Activated CD4-positive, alpha-beta T cell treated with anti-CD3 and anti-CD28 coated beads, Interleukin-2, Interleukin-6, amounts not matched to agents 100 ng/mL and 50 ng/mL, durations not matched to agents 16 hours and 8 hours (primary cell): ENCODE data around the gene COPS3.

Source experiments
- DNase-seq: peaks from one replicate; pipeline ENCODE4 v3.0.0-alpha.2; 2020

COPS3 gene

GRCh38 chr17:17237026-17237799 is 43.8 kb downstream of the COPS3 start, which contains the start of gene FLCN:
TSS of gene FLCN (minus strand) at chr17:17237168. CDS start at chr17:17228137, 9,031 bp downstream.
- peak; percentile 90 for DNase-seq

GRCh38 chr17:17236295-17237025 is 44.6 kb downstream of the COPS3 start:
- peak; percentile 20 for DNase-seq

- no peak for DNase-seq
Measured at GRCh38 chr17:17235212-17236174, 45.6 kb downstream of the COPS3 start.

- DNase-seq: no peak
Measured at GRCh38 chr17:17232303-17232621, 48.8 kb downstream of the COPS3 start.

GRCh38 chr17:17231621-17232302 is 49.3 kb downstream of the COPS3 start:
- DNase-seq: no peak

DNA sequence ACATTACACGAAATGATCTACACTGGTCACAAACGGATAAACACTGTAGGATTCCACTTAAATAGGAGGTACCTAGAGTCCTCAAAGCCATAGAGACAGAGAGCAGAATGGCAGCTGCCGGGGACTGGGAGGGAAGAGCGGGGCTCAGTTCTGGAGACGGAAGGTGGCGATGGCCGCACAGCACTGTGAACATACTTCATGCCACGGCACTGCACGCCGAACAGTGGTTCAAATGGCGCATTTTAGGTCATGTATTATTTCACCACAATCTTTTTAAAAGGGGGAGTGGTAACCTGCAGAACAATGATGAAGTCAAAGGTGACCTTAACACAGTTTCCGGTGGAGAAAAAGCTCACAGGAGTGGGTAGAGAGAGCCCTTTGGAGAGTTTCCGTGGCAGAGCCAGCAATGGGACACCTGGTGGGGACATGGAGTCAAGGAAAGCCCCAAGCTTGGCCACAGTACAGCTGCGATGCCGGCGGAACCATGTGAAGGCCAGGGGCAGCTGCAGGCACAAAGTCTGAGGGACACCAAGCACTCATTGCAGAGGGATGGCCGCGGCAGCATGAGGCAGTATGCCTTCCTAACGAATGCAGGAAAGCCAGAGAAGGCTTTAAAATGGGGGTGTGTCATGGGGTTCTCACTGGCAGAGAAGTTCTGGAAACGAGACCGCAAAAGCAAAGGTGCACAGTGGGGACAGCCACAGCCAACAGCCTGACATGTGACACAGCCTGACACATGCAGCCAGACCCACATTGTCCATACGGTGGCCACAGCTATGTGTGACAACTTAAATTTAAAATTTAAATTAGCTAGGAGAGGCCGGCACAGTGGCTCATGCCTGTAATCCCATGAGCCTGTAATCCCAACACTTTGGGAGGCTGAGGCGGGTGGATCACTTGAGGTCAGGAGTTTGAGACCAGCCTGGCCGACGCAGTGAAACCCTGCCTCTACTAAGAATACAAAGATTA is 51.3 kb downstream of the COPS3 start:
- DNase-seq: no peak

DNA sequence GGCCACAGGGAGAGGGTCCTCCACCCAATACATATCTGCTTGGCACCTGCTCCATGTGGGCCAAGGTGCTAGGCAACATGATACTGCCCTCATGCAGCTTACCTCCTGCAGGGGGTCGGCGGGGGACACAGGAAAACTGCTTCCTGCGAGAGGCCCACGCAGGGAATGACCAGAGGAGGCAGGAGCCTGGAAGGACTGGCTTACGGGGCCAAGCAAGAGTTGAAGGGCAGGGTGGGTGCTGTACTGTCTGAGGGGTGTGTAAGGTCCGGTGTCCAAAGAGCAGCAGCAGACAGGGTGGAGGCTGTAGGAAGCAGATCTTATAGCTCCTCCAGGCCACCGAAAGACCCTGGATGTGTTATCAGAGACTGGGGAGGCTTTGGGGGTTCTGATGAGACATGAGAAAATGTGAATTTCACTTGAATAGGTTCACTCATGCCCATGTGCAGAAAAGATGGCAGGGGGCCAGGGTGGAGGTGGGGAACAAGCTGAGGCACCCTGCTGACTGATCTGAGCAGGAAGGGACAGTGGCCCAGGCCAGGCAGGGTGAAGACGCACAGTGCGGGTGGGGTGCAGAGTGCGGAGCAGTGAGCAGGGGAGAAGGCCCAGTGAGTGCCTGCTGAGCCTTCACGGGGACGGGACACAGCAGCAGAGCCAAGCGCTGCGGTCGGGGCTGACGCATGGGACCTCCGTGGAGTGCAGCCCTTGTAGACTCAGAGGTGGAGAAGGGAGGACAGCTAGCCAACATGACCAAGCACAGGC is 52.3 kb downstream of the COPS3 start:
- DNase-seq: no peak

DNA sequence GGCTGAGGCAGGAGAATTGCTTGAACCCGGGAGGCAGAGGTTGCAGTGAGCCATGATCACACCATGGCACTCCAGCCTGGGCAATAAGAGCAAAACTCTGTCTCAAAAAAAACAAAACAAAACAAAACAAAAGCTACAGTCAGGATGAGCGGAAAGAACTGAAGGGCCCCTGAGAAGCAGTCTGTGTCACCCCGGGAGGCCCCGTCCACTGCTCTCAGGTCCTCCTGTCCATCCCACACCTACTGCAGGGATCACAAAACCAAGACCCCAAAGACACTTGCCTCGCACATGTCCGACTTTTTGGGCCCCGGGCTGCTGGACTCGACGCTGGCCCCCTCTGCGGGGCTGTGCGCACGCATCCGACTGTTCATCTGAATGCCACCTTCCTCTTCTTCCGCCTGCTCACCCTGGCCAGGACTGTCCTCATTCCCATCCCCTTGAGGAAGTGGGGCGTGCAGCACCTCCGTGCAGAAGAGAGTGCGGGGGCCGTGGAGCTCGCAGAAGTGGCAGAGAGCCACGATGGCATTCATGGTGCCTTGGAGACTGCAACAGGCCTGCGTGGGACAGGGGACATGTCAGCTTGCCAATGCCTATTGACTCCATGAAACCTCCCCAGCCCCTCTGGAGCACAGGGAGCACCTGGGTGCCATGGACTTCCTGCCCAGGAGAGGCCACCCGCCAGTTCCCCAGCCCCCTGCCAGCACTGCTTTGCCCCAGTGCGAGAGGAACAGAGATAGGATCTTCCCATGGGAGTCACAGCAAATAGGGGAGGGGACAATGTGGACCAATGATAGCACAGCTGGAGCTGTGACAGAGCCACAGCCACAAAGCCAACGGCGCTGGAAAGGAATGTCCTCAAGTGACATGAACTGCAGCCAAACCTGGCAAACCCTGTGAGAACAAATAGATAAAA is 53.2 kb downstream of the COPS3 start:
- no peak for DNase-seq

- DNase-seq: no peak
Measured at GRCh38 chr17:17226451-17227265, 54.4 kb downstream of the COPS3 start.

DNA sequence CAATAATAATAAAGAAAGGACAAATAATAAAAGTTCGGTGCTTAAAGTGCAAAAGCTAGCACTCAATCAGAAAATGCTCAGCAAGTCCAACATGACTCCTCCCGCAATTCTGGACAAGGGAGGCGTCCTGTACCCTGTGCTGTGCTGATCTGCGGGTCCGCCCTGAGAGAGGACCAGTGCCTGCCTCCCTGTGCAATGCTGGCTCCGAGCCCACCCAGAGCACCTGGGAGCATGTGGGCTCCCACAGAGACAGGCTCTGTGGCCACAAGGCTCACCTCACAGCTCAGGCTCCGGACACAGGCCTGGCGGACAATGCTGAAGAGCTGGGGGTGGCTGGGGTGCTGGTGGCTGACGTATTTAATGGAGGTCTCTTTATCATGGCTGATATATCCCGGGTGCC is 55.1 kb downstream of the COPS3 start:
- no peak for DNase-seq

DNA sequence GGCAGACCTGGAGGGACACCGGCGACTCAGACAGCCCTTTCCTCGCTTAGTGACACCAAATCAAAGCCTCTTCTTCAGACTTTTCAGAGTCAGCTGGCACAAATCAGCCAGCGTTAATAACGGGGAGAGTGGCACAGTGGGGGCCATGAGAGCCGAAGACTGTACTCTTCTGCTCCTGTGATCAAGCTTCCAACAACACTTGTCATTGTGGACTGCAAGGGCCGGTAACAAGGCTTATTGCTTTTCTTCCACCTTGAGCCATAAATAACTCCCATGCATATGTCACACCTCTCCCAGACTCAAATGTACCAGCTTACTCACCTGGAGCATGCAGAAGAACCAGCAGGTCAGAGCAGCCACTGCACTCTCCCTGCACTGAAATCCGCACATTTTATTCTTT is 56.9 kb downstream of the COPS3 start:
- no peak for DNase-seq

DNA sequence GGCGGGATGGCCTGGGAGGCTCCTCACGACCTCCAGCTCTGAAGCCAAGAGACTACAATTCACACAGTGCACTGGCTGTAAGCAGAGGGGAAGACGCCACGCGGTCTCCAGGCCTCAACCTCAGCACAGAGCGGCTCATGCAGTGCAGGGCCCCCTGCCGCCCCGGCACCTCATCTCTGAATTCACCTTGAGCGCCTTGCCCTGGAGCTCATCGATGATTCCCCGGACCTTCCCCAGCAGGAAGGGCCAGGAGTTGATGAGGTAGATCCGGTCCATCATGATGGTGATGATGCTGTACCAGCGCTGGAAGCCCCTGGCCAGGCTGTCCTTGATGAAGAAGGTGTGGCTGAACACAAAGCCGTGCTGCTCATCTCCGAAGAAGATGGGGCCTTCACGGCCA is 57.3 kb downstream of the COPS3 start:
- no peak for DNase-seq

GRCh38 chr17:17221329-17221728 is 59.7 kb downstream of the COPS3 start:
- no peak for DNase-seq

DNA sequence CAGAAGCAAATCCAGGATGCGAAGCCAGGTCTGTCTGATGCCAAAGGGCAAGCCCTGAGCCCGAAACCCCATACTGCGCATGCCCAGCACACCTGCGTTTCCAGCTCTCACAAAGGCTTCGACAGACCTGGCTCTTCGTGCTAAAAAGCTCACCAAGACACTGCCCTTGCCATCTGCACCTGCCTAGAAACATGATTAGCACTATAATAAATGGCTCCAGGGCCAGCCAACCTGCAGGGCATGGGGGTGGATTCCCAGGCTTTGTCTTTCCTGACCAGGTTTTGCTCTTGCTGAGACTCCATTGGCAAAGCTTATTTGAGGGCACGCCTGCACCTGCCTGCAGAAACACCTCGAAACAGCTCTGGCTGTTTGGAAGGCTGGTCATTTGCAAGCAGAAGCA is 60.5 kb downstream of the COPS3 start:
- no peak for DNase-seq

DNA sequence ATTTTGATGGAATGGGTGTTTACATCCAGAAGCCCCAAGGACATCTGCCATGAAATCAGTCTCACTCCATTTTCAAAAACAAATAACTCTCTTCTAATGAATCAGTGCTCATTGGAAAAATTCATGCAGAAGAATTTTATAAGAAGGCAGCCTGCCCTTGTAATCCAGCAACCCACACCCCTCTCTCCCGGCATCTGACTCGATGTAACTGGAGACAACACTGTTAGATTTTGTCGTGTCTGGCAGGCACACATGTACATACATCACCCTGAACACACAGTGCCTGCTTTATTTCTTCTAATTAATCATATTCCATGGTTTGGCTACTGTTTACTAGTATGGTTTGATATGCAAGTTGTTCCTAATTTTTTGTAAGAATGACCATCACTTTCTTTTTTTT is 63.1 kb downstream of the COPS3 start:
- DNase-seq: no peak

DNA sequence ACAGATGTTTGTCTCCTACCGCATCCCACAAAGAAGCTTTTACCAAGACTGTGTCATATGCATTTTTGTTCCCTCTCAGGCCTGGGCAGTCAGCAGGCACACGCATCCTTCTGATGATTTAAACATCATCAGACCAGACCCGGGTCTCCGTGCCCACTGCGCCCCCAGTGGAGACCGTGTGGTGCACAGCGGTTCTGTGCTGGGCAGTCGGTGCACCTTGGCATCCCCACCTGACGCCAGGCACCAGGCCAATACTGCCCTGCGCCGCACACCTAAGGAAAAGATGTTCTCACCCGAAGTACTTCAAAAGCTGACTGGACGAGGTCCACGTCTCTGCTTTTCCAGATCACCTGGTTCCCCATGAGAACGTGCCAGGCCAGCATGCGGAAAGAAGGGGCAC is 64.3 kb downstream of the COPS3 start:
- no peak for DNase-seq

GRCh38 chr17:17216236-17216635 is 64.8 kb downstream of the COPS3 start:
- DNase-seq: no peak

- DNase-seq: no peak
Measured at GRCh38 chr17:17215575-17215974, 65.5 kb downstream of the COPS3 start.
